Suprapubic skin (tissue), 4 donors: ENCODE data around the gene HIVEP3. TPM values are rescaled to one million over a fixed set of nuclear protein-coding genes. Genes with fewer than 3 reads are reported as not detected.

ENCODE experiments used
- DNase-seq, 2 donors: peaks; one replicate each; pipeline ENCODE4 v3.0.0-alpha.2; 2019; ENCODE audit warnings: low spot score in 2 of 2
- H3K27ac ChIP-seq: fragments of 200-600 bp; sonication (generic); one replicate; pipeline ENCODE4 v1.5.1; 2019
- H3K27me3 ChIP-seq: fragments of 200-600 bp; sonication (generic); one replicate; pipeline ENCODE4 v1.5.1; 2019
- H3K36me3 ChIP-seq: fragments of 200-600 bp; sonication (generic); one replicate; pipeline ENCODE4 v1.5.1; 2019
- H3K4me1 ChIP-seq: fragments of 200-600 bp; sonication (generic); one replicate; pipeline ENCODE4 v1.5.1; 2019
- H3K4me3 ChIP-seq: fragments of 200-600 bp; sonication (generic); one replicate; pipeline ENCODE4 v1.5.1; 2019; ENCODE audit warnings: mild to moderate bottlenecking
- H3K9me3 ChIP-seq: fragments of 200-600 bp; sonication (generic); one replicate; pipeline ENCODE4 v1.5.1; 2019
- CTCF ChIP-seq, 2 donors: fragments of 200-600 bp in 1 of 2; fragments of 450-650 bp in 1 of 2; sonication (generic) in 1 of 2; IDR thresholded peaks; one replicate each; pipeline ENCODE4 v1.5.1; 2016 to 2019; ENCODE audit warnings: antibody characterized with exemption in 2 of 2, mild to moderate bottlenecking in 1 of 2, moderate library complexity in 1 of 2
- EP300 ChIP-seq: sonication (generic); formaldehyde crosslinking; IDR thresholded peaks from one replicate; pipeline ENCODE4 v1.6.1; 2017; ENCODE audit warnings: antibody characterized with exemption
- POLR2A ChIP-seq, 2 donors: fragments of 450-650 bp; IDR thresholded peaks; one replicate each; pipeline ENCODE4 v1.6.1; 2017; ENCODE audit warnings: antibody characterized with exemption in 2 of 2, mild to moderate bottlenecking in 2 of 2, moderate library complexity in 2 of 2
- POLR2AphosphoS5 ChIP-seq, 3 donors: sonication (generic); formaldehyde crosslinking; IDR thresholded peaks; one replicate each; pipeline ENCODE4 v1.6.1; 2017; ENCODE audit warnings: antibody characterized with exemption in 3 of 3
- WGBS: methylation state at CpG from one replicate; pipeline ENCODE4 v1.1.5; 2018; 5-methylcytosine and 5-hydroxymethylcytosine counted together
- total RNA-seq, 4 donors: library from RNA; depleted of rRNA; stranded (reverse); fragments of >200 nt; gene quantifications; one replicate each; pipeline ENCODE4 v1.1.0, GENCODE V29; 2016

Gene HIVEP3
- total RNA-seq, 4 donors from 2014 or later = 11.3 to 23.9 (median 18.3) TPM

- no peak for TF ChIP-seq EP300
- TF ChIP-seq POLR2A (IDR thresholded peaks at IDR 0.05) = no peak
- no peak for TF ChIP-seq POLR2AphosphoS5 (IDR thresholded peaks at IDR 0.05)
- TF ChIP-seq CTCF (IDR thresholded peaks at IDR 0.05) = no peak
- Histone ChIP-seq H3K4me3 (no peak overlapping the region), H3K9me3 (no peaks in the 10 kb centered on the region), H3K36me3 (peaks cover 7% of the 10 kb centered on the region), H3K27me3 (no peaks in the 10 kb centered on the region), H3K4me1 (no peaks in the 10 kb centered on the region), H3K27ac (no peak overlapping the region)
- DNase-seq = no peak
- 95% methylated on average over 4 of the region's 7 CpGs for WGBS
These were observed 330.9 kb downstream of the HIVEP3 start for GRCh38 chr1:41587791-41588190.

GRCh38 chr1:41586230-41586629 is 332.5 kb downstream of the HIVEP3 start:
- 80% methylated on average over 3 of the region's 5 CpGs for WGBS
- peaks cover 7% of the 10 kb centered on the region for H3K36me3 ChIP-seq
- H3K4me1 ChIP-seq = no peaks in the 10 kb centered on the region
- H3K9me3 ChIP-seq = no peaks in the 10 kb centered on the region
- TF ChIP-seq POLR2AphosphoS5 (IDR thresholded peaks at IDR 0.05) (no peak), POLR2A (IDR thresholded peaks at IDR 0.05) (no peak), EP300 (no peak)
- no peak for DNase-seq
- H3K4me3 ChIP-seq = no peak overlapping the region
- no peak overlapping the region for H3K27ac ChIP-seq
- no peaks in the 10 kb centered on the region for H3K27me3 ChIP-seq

DNA sequence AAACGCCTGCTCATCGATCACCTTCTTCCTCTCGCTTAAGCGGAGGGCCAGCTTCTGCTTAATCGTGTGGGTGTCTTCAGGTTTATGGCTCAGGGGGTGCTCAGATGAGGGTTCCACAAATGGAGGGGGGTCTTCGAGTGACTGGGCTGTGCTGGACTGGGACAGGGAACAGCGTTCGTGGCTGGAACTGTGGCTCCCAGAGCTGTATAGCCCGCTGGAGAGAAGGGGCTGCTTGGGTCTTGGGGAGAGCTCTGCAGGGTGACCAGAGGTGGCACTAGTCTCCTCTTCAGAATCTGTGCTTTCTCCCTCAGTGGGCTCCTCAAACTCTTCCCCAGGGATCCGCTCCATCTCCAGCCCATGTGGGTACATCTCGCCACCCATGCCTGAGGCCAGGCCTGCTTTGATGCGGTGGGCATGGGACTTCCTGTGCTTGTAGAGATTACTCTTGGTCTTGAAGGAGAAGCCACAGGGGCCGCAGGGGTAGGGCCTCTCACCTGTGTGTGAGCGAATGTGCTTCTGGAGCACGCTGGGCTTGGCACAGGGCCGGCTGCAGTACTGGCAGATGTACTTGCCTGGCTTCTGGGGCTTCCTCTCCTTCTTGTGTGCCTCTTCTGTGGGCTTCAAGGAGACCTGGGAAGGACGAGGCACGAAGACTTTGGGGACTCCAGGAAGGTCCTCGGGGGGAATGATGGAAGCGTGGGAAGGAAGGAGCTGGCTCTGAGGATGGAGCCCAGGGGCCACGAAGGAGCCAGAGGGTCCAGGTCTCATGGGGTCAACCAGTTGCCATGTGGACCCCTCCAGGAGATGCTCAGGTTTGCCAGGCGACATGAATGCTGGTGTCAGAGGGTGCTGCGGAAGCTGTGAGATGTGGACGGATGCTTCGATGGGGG is 334.8 kb downstream of the HIVEP3 start:
- Histone ChIP-seq H3K4me3 (no peak overlapping the region), H3K27ac (no peak overlapping the region), H3K9me3 (no peaks in the 10 kb centered on the region), H3K4me1 (no peaks in the 10 kb centered on the region), H3K36me3 (peaks cover 15% of the 10 kb centered on the region), H3K27me3 (no peaks in the 10 kb centered on the region)
- 92% methylated on average over 19 of the region's 25 CpGs for WGBS
- peak in 1 of 2 donors; percentile 35 for DNase-seq
- TF ChIP-seq CTCF (IDR thresholded peaks at IDR 0.05) (no peak), POLR2AphosphoS5 (IDR thresholded peaks at IDR 0.05) (no peak), EP300 (no peak), POLR2A (IDR thresholded peaks at IDR 0.05) (no peak)

DNA sequence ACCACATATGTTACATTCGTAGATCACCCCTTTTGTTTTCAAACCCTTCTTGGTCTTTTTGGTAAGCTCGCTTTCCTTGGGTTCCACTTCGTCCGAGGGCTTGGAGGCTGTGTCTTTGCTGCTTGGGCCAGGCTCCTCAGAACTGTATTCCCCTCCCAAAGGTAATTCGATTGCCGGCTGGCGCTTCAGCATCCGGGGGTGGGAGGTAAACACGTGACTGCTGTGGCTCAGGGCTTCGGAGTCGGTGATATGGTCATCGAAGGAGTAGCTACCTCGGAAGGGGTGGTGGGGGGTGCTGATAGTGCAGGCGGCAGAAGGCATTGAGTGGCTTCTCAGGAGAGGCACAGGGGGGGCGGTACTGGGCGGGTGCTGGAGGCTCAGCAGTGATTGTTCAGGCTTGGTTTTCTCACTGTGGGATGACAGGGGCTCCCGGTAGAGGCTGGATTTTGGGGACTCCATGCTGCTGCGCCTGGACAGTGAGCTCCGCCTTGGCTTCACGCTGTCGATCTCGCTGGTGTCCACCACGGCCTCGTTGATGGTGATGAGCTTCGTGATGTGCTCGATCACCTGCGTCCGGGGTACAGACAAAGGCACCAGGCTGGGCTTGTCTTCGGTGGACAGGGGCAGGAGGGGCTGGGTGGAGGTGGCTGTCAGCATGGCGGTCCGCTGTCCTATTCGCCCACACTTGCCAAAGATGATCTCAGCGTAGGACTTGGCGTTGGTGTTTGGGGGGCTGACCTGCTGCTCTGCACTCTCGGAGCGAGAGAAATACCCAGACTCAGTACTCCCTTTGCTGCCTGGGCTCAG is 335.7 kb downstream of the HIVEP3 start:
- TF ChIP-seq POLR2AphosphoS5 (IDR thresholded peaks at IDR 0.05) (no peak), EP300 (no peak), CTCF (IDR thresholded peaks at IDR 0.05) (no peak), POLR2A (IDR thresholded peaks at IDR 0.05) (no peak)
- no peaks in the 10 kb centered on the region for H3K9me3 ChIP-seq
- peaks cover 15% of the 10 kb centered on the region for H3K36me3 ChIP-seq
- WGBS = 95% methylated on average over 28 of the region's 36 CpGs
- H3K4me1 ChIP-seq = no peaks in the 10 kb centered on the region
- no peak overlapping the region for H3K4me3 ChIP-seq
- no peak overlapping the region for H3K27ac ChIP-seq
- no peaks in the 10 kb centered on the region for H3K27me3 ChIP-seq
- DNase-seq = peak in 1 of 2 donors; percentile 53

DNA sequence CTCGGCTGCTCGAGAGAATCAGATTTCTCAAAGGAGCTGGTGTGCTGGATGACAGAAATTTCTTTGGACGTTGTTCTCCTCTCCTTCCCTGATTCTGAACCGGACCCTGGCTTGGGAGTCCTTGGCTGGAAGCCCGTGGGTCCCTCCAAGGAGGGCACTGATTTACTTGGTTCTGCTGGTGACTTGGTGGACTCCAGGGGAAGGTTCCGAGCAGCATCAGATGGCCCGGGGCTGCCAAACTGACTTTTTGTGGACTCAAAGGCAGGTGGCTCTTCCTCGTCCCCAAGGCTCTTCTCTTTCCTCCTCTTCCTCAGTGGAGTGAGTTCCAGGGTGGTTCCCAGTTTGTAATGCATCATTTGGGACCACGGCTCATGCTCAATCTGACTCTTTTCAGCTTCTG is 336.4 kb downstream of the HIVEP3 start:
- Histone ChIP-seq H3K36me3 (peaks cover 15% of the 10 kb centered on the region), H3K4me3 (no peak overlapping the region), H3K27ac (no peak overlapping the region), H3K9me3 (no peaks in the 10 kb centered on the region), H3K4me1 (no peaks in the 10 kb centered on the region), H3K27me3 (no peaks in the 10 kb centered on the region)
- peak in 1 of 2 donors; percentile 40 for DNase-seq
- TF ChIP-seq POLR2A (IDR thresholded peaks at IDR 0.05) (no peak), POLR2AphosphoS5 (IDR thresholded peaks at IDR 0.05) (no peak), EP300 (no peak), CTCF (IDR thresholded peaks at IDR 0.05) (no peak)
- WGBS = 91% methylated on average over 9 of the region's 9 CpGs
